GM10248 (cell line): ENCODE results near the gene TXLNG.

ENCODE experiments used
- CTCF ChIA-PET: fragments of 300-600 bp; sonication (Branson Sonifier 250); formaldehyde crosslinking; extraction: SDS; loops from one replicate; lab custom pipeline; 2021; ENCODE audit warnings: antibody characterized with exemption; lab: Yijun Ruan, JAX
- POLR2A ChIA-PET: fragments of 350-650 bp; sonication (Branson Sonifier 250); formaldehyde crosslinking; extraction: SDS; loops from one replicate; lab custom pipeline; 2020; ENCODE audit warnings: antibody characterized with exemption; lab: Yijun Ruan, JAX
- DNase-seq: peaks from one replicate; pipeline ENCODE4 v3.0.0; 2012; ENCODE audit errors: extremely low spot score
- TF ChIP-seq, protein P1 (sequence below): IDR thresholded peaks from 2 replicates; pipeline ENCODE4 v1.5.1; 2012; ENCODE audit warnings: mild to moderate bottlenecking, low read depth; ENCODE audit errors: extremely low read depth, missing control alignments, control extremely low read depth

The TXLNG gene

GRCh38 chrX:16892504-16893362, 106.5 kb downstream of the TXLNG start:
- TF ChIP-seq, protein P1, sequence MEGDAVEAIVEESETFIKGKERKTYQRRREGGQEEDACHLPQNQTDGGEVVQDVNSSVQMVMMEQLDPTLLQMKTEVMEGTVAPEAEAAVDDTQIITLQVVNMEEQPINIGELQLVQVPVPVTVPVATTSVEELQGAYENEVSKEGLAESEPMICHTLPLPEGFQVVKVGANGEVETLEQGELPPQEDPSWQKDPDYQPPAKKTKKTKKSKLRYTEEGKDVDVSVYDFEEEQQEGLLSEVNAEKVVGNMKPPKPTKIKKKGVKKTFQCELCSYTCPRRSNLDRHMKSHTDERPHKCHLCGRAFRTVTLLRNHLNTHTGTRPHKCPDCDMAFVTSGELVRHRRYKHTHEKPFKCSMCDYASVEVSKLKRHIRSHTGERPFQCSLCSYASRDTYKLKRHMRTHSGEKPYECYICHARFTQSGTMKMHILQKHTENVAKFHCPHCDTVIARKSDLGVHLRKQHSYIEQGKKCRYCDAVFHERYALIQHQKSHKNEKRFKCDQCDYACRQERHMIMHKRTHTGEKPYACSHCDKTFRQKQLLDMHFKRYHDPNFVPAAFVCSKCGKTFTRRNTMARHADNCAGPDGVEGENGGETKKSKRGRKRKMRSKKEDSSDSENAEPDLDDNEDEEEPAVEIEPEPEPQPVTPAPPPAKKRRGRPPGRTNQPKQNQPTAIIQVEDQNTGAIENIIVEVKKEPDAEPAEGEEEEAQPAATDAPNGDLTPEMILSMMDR: peak; percentile 73
- POLR2A ChIA-PET: no interaction called here
- CTCF ChIA-PET: interaction anchor here (0.6 to 2.9 kb wide), 10 partner anchors 9 to 170 kb away, joined by 3 to 31 read pairs (median 4); no protein-coding TSS in a partner anchor
- peak; percentile 67 for DNase-seq
